ENCODE measurements around the gene BTN3A1.
"Not testable (repeated sequence)": the region's sequence is repeated elsewhere in the genome, so short reads cannot be mapped to it uniquely, and the experiment has no call there.

BTN3A1 gene

GRCh38 chr6:26415036-26415614 lies 13.1 kb downstream of the BTN3A1 start:
- ATAC-seq (ENCODE audit: low read depth), result no peak

GRCh38 chr6:26415791-26416190 lies 13.7 kb downstream of the BTN3A1 start:
- Histone ChIP-seq H3K36me3 (ENCODE audit: low read depth) (no peaks in the 10 kb centered on the region), H3K4me3 (ENCODE audit: severe bottlenecking) (no peak overlapping the region), H3K27ac (ENCODE audit: poor library complexity, severe bottlenecking) (no peak overlapping the region), H3K27me3 (ENCODE audit: insufficient read depth, poor library complexity, severe bottlenecking) (no peaks in the 10 kb centered on the region), H3K9me3 (ENCODE audit: severe bottlenecking) (peaks cover 5% of the 10 kb centered on the region), H3K4me1 (ENCODE audit: insufficient read depth, poor library complexity, severe bottlenecking) (peaks cover 1% of the 10 kb centered on the region)
- ATAC-seq (ENCODE audit: low read depth) (no peak), DNase-seq (ENCODE audit: low spot score) (no peak)
- no peak for TF ChIP-seq CTCF (IDR thresholded peaks at IDR 0.05; ENCODE audit: poor library complexity, severe bottlenecking)

More at GRCh38 chr6:26415036-26415614, 13.1 kb downstream of the BTN3A1 start:
- Histone ChIP-seq H3K27me3 (ENCODE audit: insufficient read depth, poor library complexity, severe bottlenecking) (no peaks in the 10 kb centered on the region), H3K4me1 (ENCODE audit: insufficient read depth, poor library complexity, severe bottlenecking) (no peaks in the 10 kb centered on the region), H3K36me3 (ENCODE audit: low read depth) (no peaks in the 10 kb centered on the region), H3K27ac (ENCODE audit: poor library complexity, severe bottlenecking) (no peak overlapping the region), H3K4me3 (ENCODE audit: severe bottlenecking) (no peak overlapping the region), H3K9me3 (ENCODE audit: severe bottlenecking) (peaks cover 5% of the 10 kb centered on the region)
- DNase-seq (ENCODE audit: low spot score), result no peak
- TF ChIP-seq CTCF (IDR thresholded peaks at IDR 0.05; ENCODE audit: poor library complexity, severe bottlenecking), result no peak

- H3K9me3 ChIP-seq (ENCODE audit: severe bottlenecking), result peaks cover 5% of the 10 kb centered on the region
- no peak for ATAC-seq (ENCODE audit: low read depth)
- no peaks in the 10 kb centered on the region for H3K27me3 ChIP-seq (ENCODE audit: insufficient read depth, poor library complexity, severe bottlenecking)
- no peak for TF ChIP-seq CTCF (IDR thresholded peaks at IDR 0.05; ENCODE audit: poor library complexity, severe bottlenecking)
- H3K27ac ChIP-seq (ENCODE audit: poor library complexity, severe bottlenecking), result no peak overlapping the region
- no peaks in the 10 kb centered on the region for H3K36me3 ChIP-seq (ENCODE audit: low read depth)
- no peak for DNase-seq (ENCODE audit: low spot score)
- H3K4me3 ChIP-seq (ENCODE audit: severe bottlenecking), result no peak overlapping the region
- peaks cover 4% of the 10 kb centered on the region for H3K4me1 ChIP-seq (ENCODE audit: insufficient read depth, poor library complexity, severe bottlenecking)
Measured at GRCh38 chr6:26416288-26416687, 14.2 kb downstream of the BTN3A1 start.

- H3K9me3 ChIP-seq (ENCODE audit: severe bottlenecking); H3K4me1 ChIP-seq (ENCODE audit: insufficient read depth, poor library complexity, severe bottlenecking); ATAC-seq (ENCODE audit: low read depth); H3K27ac ChIP-seq (ENCODE audit: poor library complexity, severe bottlenecking); H3K4me3 ChIP-seq (ENCODE audit: severe bottlenecking); H3K36me3 ChIP-seq (ENCODE audit: low read depth); H3K27me3 ChIP-seq (ENCODE audit: insufficient read depth, poor library complexity, severe bottlenecking); DNase-seq (ENCODE audit: low spot score): not testable (repeated sequence)
Measured at GRCh38 chr6:26418077-26418476, 16.0 kb downstream of the BTN3A1 start.

GRCh38 chr6:26418795-26419194 lies 16.7 kb downstream of the BTN3A1 start:
- H3K27me3 ChIP-seq (ENCODE audit: insufficient read depth, poor library complexity, severe bottlenecking); H3K36me3 ChIP-seq (ENCODE audit: low read depth); ATAC-seq (ENCODE audit: low read depth); H3K9me3 ChIP-seq (ENCODE audit: severe bottlenecking); H3K4me3 ChIP-seq (ENCODE audit: severe bottlenecking); H3K4me1 ChIP-seq (ENCODE audit: insufficient read depth, poor library complexity, severe bottlenecking); DNase-seq (ENCODE audit: low spot score); H3K27ac ChIP-seq (ENCODE audit: poor library complexity, severe bottlenecking): not testable (repeated sequence)

- TF ChIP-seq CTCF (IDR thresholded peaks at IDR 0.05; ENCODE audit: poor library complexity, severe bottlenecking), result peak; percentile 28
- H3K27me3 ChIP-seq (ENCODE audit: insufficient read depth, poor library complexity, severe bottlenecking), result no peaks in the 10 kb centered on the region
- DNase-seq (ENCODE audit: low spot score), result no peak
- H3K27ac ChIP-seq (ENCODE audit: poor library complexity, severe bottlenecking), result peak overlapping the region; percentile 30
- no peaks in the 10 kb centered on the region for H3K36me3 ChIP-seq (ENCODE audit: low read depth)
- peaks cover 5% of the 10 kb centered on the region for H3K9me3 ChIP-seq (ENCODE audit: severe bottlenecking)
- H3K4me3 ChIP-seq (ENCODE audit: severe bottlenecking), result peak overlapping the region; percentile 62
- ATAC-seq (ENCODE audit: low read depth), result no peak
- H3K4me1 ChIP-seq (ENCODE audit: insufficient read depth, poor library complexity, severe bottlenecking), result peaks cover 9% of the 10 kb centered on the region
Measured at GRCh38 chr6:26420688-26421171, 18.7 kb downstream of the BTN3A1 start.

All from RWPE2 (cell line).